CD8-positive, alpha-beta memory T cell (primary cell): Measurements from ENCODE around the gene HNRNPM. TPM values are rescaled to one million over a fixed set of nuclear protein-coding genes. Genes with fewer than 3 reads are reported as not detected.
A peak's percentile ranks its signal among the peaks of the same experiment; 100 is the strongest.
"Not testable (repeated sequence)": the region's sequence is repeated elsewhere in the genome, so short reads cannot be mapped to it uniquely, and the experiment has no call there.

Source experiments
- CTCF ChIA-PET: fragments of 350-600 bp; sonication (Branson Sonifier 250); formaldehyde crosslinking; loops from one replicate; lab custom pipeline; 2021; ENCODE audit warnings: antibody characterized with exemption; lab: Charles Lee
- POLR2A ChIA-PET: fragments of 350-600 bp; sonication (Branson Sonifier 250); formaldehyde crosslinking; loops from one replicate; lab custom pipeline; 2021; ENCODE audit warnings: antibody characterized with exemption; lab: Charles Lee
- DNase-seq, 5 donors: peaks; one replicate each; pipeline versions ENCODE4 v3.0.0 to v3.0.0-alpha.2; 2020 to 2022; ENCODE audit warnings: mixed read lengths in 1 of 5
- H3K27ac ChIP-seq: one replicate; pipeline ENCODE4 v1.7.0; 2013; ENCODE audit warnings: low read depth, mild to moderate bottlenecking, low read length, moderate library complexity
- H3K27me3 ChIP-seq: 2 replicates; pipeline ENCODE4 v1.7.0; 2013; ENCODE audit warnings: low read length, mild to moderate bottlenecking; ENCODE audit not compliant: insufficient read depth, poor library complexity, severe bottlenecking
- H3K36me3 ChIP-seq: 2 replicates; pipeline ENCODE4 v1.7.0; 2013; ENCODE audit warnings: mild to moderate bottlenecking, low read length, moderate library complexity; ENCODE audit not compliant: insufficient read depth
- H3K4me1 ChIP-seq: 2 replicates; pipeline ENCODE4 v1.7.0; 2013; ENCODE audit warnings: mild to moderate bottlenecking, low read length, moderate library complexity; ENCODE audit not compliant: insufficient read depth
- H3K4me3 ChIP-seq: 2 replicates; pipeline ENCODE4 v1.7.0; 2013; ENCODE audit warnings: mild to moderate bottlenecking, low read length
- H3K9me3 ChIP-seq: 2 replicates; pipeline ENCODE4 v1.7.0; 2013; ENCODE audit warnings: mild to moderate bottlenecking, low read length
- H3K27ac Mint-ChIP-seq, 8 donors: one replicate each; pipeline ENCODE4 v1.8.0; 2020 to 2021; ENCODE audit warnings: mixed read lengths in 8 of 8, mild to moderate bottlenecking in 6 of 8, inconsistent platforms in 3 of 8, moderate library complexity in 3 of 8
- H3K27me3 Mint-ChIP-seq, 2 donors: one replicate each; pipeline ENCODE4 v1.8.0; 2020 to 2021; ENCODE audit warnings: mixed read lengths in 2 of 2, mild to moderate bottlenecking in 1 of 2, moderate library complexity in 1 of 2
- H3K36me3 Mint-ChIP-seq, 3 donors: one replicate each; pipeline ENCODE4 v1.8.0; 2020 to 2021; ENCODE audit warnings: mixed read lengths in 3 of 3, inconsistent platforms in 1 of 3, mild to moderate bottlenecking in 1 of 3
- H3K4me1 Mint-ChIP-seq, 3 donors: one replicate each; pipeline ENCODE4 v1.8.0; 2020 to 2021; ENCODE audit warnings: mixed read lengths in 3 of 3, inconsistent platforms in 1 of 3, mild to moderate bottlenecking in 1 of 3
- H3K4me3 Mint-ChIP-seq, 7 donors: one replicate each; pipeline ENCODE4 v1.8.0; 2020 to 2021; ENCODE audit warnings: mixed read lengths in 7 of 7, mild to moderate bottlenecking in 6 of 7, moderate library complexity in 4 of 7, inconsistent platforms in 2 of 7
- H3K9me3 Mint-ChIP-seq, 5 donors: one replicate each; pipeline ENCODE4 v1.8.0; 2020 to 2022; ENCODE audit warnings: mixed read lengths in 5 of 5, mild to moderate bottlenecking in 3 of 5, moderate library complexity in 2 of 5, inconsistent platforms in 1 of 5
- polyA plus RNA-seq: library from polyadenylated mRNA; unstranded; fragments of 300-500 nt; fragmentation: Illumina TruSeq; gene quantifications from one replicate; pipeline ENCODE4 v1.2.3, GENCODE V29; 2021
- total RNA-seq, 2 experiments: library from RNA; stranded (reverse); gene quantifications; one replicate each; pipeline ENCODE4 v1.2.3, GENCODE V29; 2021

Gene HNRNPM
- total and polyA plus RNA-seq, 3 experiments from 2014 or later, result 311 to 338 (median 336) TPM

DNA sequence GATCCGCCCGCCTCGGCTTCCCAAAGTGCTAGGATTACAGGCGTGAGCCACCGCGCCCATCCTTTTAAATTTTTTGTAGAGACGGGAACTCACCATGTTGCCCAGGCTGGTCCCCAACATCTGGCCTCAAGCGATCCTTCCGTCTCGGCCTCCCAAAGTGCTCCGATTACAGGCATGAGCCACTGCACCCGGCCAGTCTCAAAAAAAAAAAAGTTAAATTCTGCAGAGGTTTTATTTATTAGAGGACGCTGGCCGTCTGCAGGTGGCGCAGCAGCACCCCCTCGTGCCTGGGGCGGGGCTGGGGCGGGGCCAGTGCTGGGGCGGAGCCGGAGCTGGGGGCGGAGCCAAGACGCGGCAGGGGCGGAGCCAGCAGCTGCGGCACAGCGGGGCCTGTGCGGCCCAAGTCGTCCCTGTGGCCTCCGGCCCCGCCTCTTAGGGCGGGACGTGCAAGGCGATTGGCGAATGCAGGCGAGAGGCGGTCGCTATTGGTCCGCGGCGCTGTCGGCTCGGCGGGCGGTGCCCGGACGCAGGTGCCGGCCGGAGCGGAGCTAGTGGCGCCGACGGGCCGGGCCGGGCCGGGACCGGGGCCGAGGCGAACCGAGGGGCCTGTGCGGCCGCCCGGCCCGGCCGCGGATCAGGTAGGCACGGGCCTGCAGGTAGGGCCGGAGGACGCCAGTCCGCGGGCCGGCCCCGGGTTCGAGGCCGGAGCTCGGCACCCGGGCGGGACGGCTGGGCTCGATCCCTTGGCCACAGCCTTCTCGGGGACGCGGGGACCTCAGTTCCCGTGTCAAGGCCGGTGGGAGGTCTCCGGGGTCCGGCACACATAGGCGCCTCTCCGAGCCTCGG lies 31.8 kb upstream of the HNRNPM start, which contains the start of gene MARCHF2:
MARCHF2 (plus strand) TSS at position 523 of the 846 bp plus-strand sequence. CDS start 8,536 bp downstream, outside the sequence.
- Mint-ChIP-seq H3K4me3 (peak within 1 kb of the TSS; percentile 70 to 82 (median 74)), H3K27me3 (no peaks in the 10 kb centered on the region), H3K36me3 (no peaks in the 10 kb centered on the region), H3K27ac (peak within 1 kb of the TSS in 6 of 8 donors; percentile 7 to 87 (median 64)), H3K9me3 (no peaks in the 10 kb centered on the region), H3K4me1 (peaks cover 8 to 17% (median 14%) of the 10 kb centered on the region in 3 donors)
- Histone ChIP-seq H3K36me3 (no peaks in the 10 kb centered on the region), H3K27me3 (no peaks in the 10 kb centered on the region), H3K27ac (peak within 1 kb of the TSS; percentile 47), H3K4me3 (peak within 1 kb of the TSS; percentile 74), H3K9me3 (no peaks in the 10 kb centered on the region), H3K4me1 (peaks cover 6% of the 10 kb centered on the region)
- ChIA-PET POLR2A (interaction anchor here (0.6 to 2.1 kb wide), 9 partner anchors 11 to 229 kb away, joined by 3 to 16 read pairs (median 3); partner anchors contain the start of genes HNRNPM, MYO1F, RAB11B and ZNF414), CTCF (interaction anchor here (0.6 to 7.4 kb wide), 21 partner anchors 9 to 241 kb away, joined by 3 to 113 read pairs (median 4); partner anchors contain the start of genes ANGPTL4, HNRNPM, MYO1F and RAB11B)
- DNase-seq, result peak; percentile 91 to 97 (median 93)

DNA sequence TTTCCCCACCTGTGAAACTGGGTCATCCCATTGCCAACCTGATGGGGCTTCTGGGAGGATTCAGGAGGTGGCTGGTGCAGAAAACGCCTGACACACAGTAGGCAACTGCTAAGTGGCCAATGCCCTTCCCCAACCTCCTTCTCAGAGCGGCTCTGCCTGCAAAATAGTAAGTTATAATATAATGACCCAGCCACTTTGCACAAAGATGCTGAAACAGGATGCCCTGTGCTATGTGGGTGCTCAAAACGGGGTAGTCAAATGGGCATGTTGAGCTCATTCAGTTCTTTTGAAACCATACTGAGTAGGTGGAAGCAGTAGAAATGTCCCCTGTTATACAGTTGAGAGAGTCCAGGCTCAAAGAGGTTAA lies 31.2 kb upstream of the HNRNPM start:
- Histone ChIP-seq H3K9me3 (no peaks in the 10 kb centered on the region), H3K36me3 (no peaks in the 10 kb centered on the region), H3K27ac (peak overlapping the region; percentile 47), H3K27me3 (no peaks in the 10 kb centered on the region), H3K4me3 (peak overlapping the region; percentile 74), H3K4me1 (peaks cover 6% of the 10 kb centered on the region)
- POLR2A ChIA-PET, result interaction anchor here (0.6 to 2.1 kb wide), 10 partner anchors 10 to 228 kb away, joined by 3 to 16 read pairs (median 3); partner anchors contain the start of genes HNRNPM, MYO1F, RAB11B and ZNF414
- Mint-ChIP-seq H3K9me3 (no peaks in the 10 kb centered on the region), H3K36me3 (peaks cover 0 to 2% (median 0%) of the 10 kb centered on the region in 3 donors), H3K27me3 (no peaks in the 10 kb centered on the region), H3K4me1 (peaks cover 8 to 18% (median 17%) of the 10 kb centered on the region in 3 donors), H3K27ac (peak overlapping the region in 6 of 8 donors; percentile 7 to 87 (median 64)), H3K4me3 (peak overlapping the region; percentile 63 to 82 (median 72))
- CTCF ChIA-PET, result interaction anchor here (0.7 to 7.4 kb wide), 17 partner anchors 9 to 241 kb away, joined by 3 to 113 read pairs (median 5); partner anchors contain the start of genes ANGPTL4, HNRNPM, MYO1F and RAB11B
- no peak for DNase-seq

DNA sequence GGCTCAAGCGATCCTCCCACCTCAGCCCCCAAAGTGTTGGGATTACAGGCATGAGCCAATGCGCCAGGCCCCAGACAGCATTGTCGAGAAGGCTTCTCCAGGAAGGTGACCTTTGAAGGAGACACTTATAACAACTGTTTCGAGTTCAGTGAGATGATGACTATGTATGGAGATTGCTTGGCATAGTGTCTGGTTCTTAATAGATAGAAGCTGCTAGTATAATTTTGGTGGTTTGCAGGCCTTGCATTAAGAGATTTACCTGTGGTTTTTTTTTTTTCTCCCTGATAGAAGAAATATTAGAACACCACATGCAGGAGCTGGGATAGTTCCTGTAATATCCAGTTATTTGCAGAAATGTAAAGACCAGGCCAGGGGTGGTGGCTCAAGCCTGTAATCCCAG lies 28.0 kb upstream of the HNRNPM start:
- DNase-seq, result no peak
- Mint-ChIP-seq H3K27me3 (no peaks in the 10 kb centered on the region), H3K27ac (no peak overlapping the region), H3K4me3 (no peak overlapping the region), H3K36me3 (peaks cover 0 to 4% (median 0%) of the 10 kb centered on the region in 3 donors), H3K4me1 (peaks cover 6 to 15% (median 14%) of the 10 kb centered on the region in 3 donors), H3K9me3 (no peaks in the 10 kb centered on the region)
- ChIA-PET CTCF (interaction anchor here (0.9 to 1.5 kb wide), 3 partner anchors 8 to 63 kb away, joined by 3 read pairs; no protein-coding TSS in a partner anchor), POLR2A (no interaction called here)
- Histone ChIP-seq H3K36me3 (no peaks in the 10 kb centered on the region), H3K27ac (no peak overlapping the region), H3K27me3 (no peaks in the 10 kb centered on the region), H3K9me3 (no peaks in the 10 kb centered on the region), H3K4me3 (no peak overlapping the region), H3K4me1 (peaks cover 6% of the 10 kb centered on the region)

DNA sequence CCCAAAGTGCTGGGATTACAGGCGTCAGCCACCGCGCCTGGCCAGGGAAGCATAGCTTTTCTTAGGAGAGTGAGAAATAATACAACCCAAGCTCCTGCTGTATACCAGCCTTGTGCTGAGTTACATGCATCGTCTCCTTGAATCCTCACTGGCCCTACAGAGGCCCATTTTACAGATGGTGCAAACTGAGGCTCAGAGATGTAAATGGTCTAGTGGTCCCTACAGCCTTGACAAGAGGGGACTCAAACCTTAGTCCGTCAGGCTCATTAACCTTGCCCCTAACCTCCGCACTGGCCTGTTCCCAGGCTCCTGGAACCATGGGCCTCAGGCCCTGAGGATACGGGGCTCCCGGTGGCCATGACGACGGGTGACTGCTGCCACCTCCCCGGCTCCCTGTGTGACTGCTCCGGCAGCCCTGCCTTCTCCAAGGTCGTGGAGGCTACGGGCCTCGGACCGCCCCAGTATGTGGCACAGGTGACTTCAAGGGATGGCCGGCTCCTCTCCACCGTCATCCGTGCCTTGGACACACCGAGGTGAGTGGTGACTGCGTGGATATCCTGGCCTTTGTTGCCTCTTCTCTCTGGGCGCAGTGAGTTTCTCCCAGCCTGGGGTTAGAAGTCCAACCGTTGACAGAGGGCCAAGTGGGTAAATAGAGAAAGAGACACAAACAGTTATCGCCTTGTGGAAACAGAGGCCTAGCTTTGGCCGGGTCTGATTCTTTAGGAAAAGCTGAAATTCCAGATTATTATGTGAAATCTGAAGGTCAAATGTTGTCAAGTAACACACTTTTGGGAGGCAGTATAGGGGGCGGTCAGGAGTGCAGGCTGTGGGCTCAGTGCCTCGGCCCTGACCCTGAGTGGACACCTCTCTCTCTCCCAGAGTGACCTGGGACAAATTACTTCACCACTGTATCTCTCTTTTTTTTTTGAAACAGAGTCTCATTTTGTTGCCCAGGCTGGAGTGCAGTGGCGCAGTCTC lies 23.0 kb upstream of the HNRNPM start:
- no peaks in the 10 kb centered on the region for H3K36me3 ChIP-seq
- Mint-ChIP-seq H3K4me3 (no peak overlapping the region), H3K27me3 (no peaks in the 10 kb centered on the region), H3K9me3 (no peaks in the 10 kb centered on the region), H3K4me1 (peaks cover 0 to 4% (median 0%) of the 10 kb centered on the region in 3 donors), H3K36me3 (peaks cover 0 to 29% (median 2%) of the 10 kb centered on the region in 3 donors), H3K27ac (peak overlapping the region in 1 of 8 donors; percentile 70)
- no peak overlapping the region for H3K27ac ChIP-seq
- H3K4me3 ChIP-seq, result no peak overlapping the region
- H3K4me1 ChIP-seq, result no peaks in the 10 kb centered on the region
- H3K27me3 ChIP-seq, result no peaks in the 10 kb centered on the region
- ChIA-PET POLR2A (interaction anchor here (0.6 kb wide), 1 partner anchor 25 kb away, joined by 6 read pairs; no protein-coding TSS in a partner anchor), CTCF (interaction anchor here (1.5 to 3.8 kb wide), 2 partner anchors 8 to 158 kb away, joined by 4 to 10 read pairs; partner anchors contain the start of gene MARCHF2)
- DNase-seq, result no peak
- no peaks in the 10 kb centered on the region for H3K9me3 ChIP-seq

DNA sequence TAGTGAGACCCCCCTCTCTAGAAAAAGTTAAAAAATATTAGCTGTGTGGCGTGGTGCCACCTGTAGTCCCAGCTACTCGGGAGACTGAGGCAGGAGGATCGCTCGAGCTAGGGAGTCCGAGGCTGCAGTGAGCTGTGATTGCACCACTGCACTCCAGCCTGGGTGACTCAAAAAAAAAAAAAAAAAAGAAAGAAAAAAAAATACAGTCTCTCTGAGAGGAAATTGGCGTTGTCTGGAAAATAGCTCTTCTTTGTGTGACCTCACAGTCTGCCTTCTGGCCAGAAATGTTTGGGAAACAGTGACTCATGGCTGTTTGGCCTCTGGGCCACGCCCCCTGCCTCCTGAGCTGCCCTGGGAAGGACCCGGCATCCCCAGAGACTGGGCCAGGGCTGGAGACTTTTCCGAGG lies 21.0 kb upstream of the HNRNPM start:
- H3K4me1 Mint-ChIP-seq, result no peaks in the 10 kb centered on the region
- H3K9me3 Mint-ChIP-seq, result no peaks in the 10 kb centered on the region
- no peaks in the 10 kb centered on the region for H3K27me3 Mint-ChIP-seq
- Histone ChIP-seq H3K9me3 (no peaks in the 10 kb centered on the region), H3K4me1 (no peaks in the 10 kb centered on the region), H3K4me3 (no peak overlapping the region), H3K27ac (peak overlapping the region; percentile 38), H3K36me3 (no peaks in the 10 kb centered on the region), H3K27me3 (no peaks in the 10 kb centered on the region)
- POLR2A ChIA-PET, result interaction anchor here (0.7 kb wide), 1 partner anchor 10 kb away, joined by 4 read pairs; the partner anchor contains the start of gene MARCHF2
- no peak overlapping the region for H3K27ac Mint-ChIP-seq
- peaks cover 0 to 33% (median 5%) of the 10 kb centered on the region in 3 donors for H3K36me3 Mint-ChIP-seq
- CTCF ChIA-PET, result interaction anchor here (1.1 to 3.8 kb wide), 4 partner anchors 11 to 156 kb away, joined by 3 to 10 read pairs (median 4); partner anchors contain the start of gene MARCHF2
- no peak overlapping the region for H3K4me3 Mint-ChIP-seq
- no peak for DNase-seq

DNA sequence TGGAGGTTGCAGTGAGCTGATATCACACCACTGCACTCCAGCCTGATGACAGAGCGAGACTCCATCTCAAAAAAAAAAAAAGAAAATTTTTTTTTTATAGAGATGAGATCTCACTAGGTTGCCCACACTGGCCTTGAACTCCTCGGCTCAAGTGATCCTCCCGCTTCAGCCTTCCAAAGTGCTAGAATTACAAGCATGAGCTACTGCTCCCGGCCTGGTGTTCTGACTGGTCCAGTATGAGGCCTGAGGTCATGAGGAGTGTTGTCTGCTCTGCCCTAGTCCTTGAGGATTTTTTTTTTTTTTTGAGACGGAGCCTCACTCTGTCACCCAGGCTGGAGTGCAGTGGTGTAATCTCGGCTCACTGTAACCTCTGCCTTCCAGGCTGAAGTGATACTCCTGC lies 19.4 kb upstream of the HNRNPM start:
- H3K27me3 Mint-ChIP-seq, H3K9me3 Mint-ChIP-seq, H3K4me1 Mint-ChIP-seq, H3K9me3 ChIP-seq, H3K4me1 ChIP-seq, H3K27ac ChIP-seq, H3K36me3 ChIP-seq, H3K4me3 ChIP-seq, H3K27me3 ChIP-seq, H3K4me3 Mint-ChIP-seq, DNase-seq, H3K27ac Mint-ChIP-seq, CTCF ChIA-PET: not testable (repeated sequence)
- POLR2A ChIA-PET, result interaction anchor here (0.6 kb wide), 1 partner anchor 18 kb away, joined by 3 read pairs; no protein-coding TSS in a partner anchor
- H3K36me3 Mint-ChIP-seq, result peaks cover 0 to 39% (median 5%) of the 10 kb centered on the region in 3 donors

DNA sequence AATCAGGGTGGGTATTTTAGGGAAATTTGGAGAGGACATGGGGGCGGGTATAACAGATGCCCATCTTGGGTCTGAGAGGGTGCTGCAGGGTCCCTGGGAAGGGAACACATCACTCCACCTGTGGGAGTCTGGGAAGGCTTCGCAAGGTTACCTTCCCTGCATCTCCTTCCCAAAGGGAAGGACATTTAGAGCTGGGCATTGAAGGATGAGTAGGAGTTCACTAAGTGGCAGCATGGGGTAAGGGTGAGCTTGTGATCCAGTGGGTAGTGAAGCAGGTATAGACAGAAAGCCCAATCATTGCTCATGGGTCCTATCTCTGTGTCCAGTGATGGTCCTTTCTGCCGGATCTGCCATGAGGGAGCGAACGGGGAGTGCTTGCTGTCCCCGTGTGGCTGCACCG lies 18.5 kb upstream of the HNRNPM start:
- peaks cover 0 to 43% (median 10%) of the 10 kb centered on the region in 3 donors for H3K36me3 Mint-ChIP-seq
- H3K27me3 ChIP-seq, result no peaks in the 10 kb centered on the region
- H3K9me3 ChIP-seq, result no peaks in the 10 kb centered on the region
- H3K4me3 ChIP-seq, result no peak overlapping the region
- H3K36me3 ChIP-seq, result no peaks in the 10 kb centered on the region
- H3K27ac Mint-ChIP-seq, result peak overlapping the region in 3 of 8 donors; percentile 37 to 74 (median 68)
- ChIA-PET POLR2A (interaction anchor here (0.6 kb wide), 1 partner anchor 17 kb away, joined by 3 read pairs; no protein-coding TSS in a partner anchor), CTCF (interaction anchor here (1.1 to 1.3 kb wide), 4 partner anchors 13 to 23 kb away, joined by 3 read pairs; partner anchors contain the start of genes HNRNPM and MARCHF2)
- no peak overlapping the region for H3K4me3 Mint-ChIP-seq
- no peak for DNase-seq
- no peaks in the 10 kb centered on the region for H3K27me3 Mint-ChIP-seq
- no peaks in the 10 kb centered on the region for H3K9me3 Mint-ChIP-seq
- no peaks in the 10 kb centered on the region for H3K4me1 Mint-ChIP-seq
- no peak overlapping the region for H3K27ac ChIP-seq
- no peaks in the 10 kb centered on the region for H3K4me1 ChIP-seq
